AG09309 (cell line): Measurements from ENCODE around the gene EPHA4.

Source experiments
- DNase-seq: peaks from one replicate; pipeline ENCODE4 v3.0.0-alpha.2; 2010; ENCODE audit warnings: low read depth
- H3K4me3 ChIP-seq: 2 replicates; pipeline ENCODE4 v1.5.1; 2011; ENCODE audit warnings: mild to moderate bottlenecking, low read depth, low read length, moderate library complexity; ENCODE audit not compliant: control insufficient read depth
- CTCF ChIP-seq: IDR thresholded peaks from 2 replicates; pipeline ENCODE4 v1.5.1; 2011; ENCODE audit warnings: mild to moderate bottlenecking, low read depth, low read length, inconsistent platforms; ENCODE audit not compliant: insufficient read depth, control insufficient read depth; ENCODE audit errors: missing control alignments

The EPHA4 gene

GRCh38 chr2:221439761-221440479 lies 132.2 kb downstream of the EPHA4 start:
- DNase-seq, result no peak
- H3K4me3 ChIP-seq, result no peak overlapping the region
- TF ChIP-seq CTCF, result no peak

- no peak for DNase-seq
- no peak overlapping the region for H3K4me3 ChIP-seq
- TF ChIP-seq CTCF, result no peak
Measured at GRCh38 chr2:221437056-221437455, 135.0 kb downstream of the EPHA4 start.

GRCh38 chr2:221435171-221435570 lies 136.9 kb downstream of the EPHA4 start:
- no peak for TF ChIP-seq CTCF
- H3K4me3 ChIP-seq, result no peak overlapping the region
- no peak for DNase-seq

GRCh38 chr2:221434142-221434541 lies 138.0 kb downstream of the EPHA4 start:
- no peak overlapping the region for H3K4me3 ChIP-seq
- no peak for DNase-seq
- no peak for TF ChIP-seq CTCF

- H3K4me3 ChIP-seq, result no peak overlapping the region
- DNase-seq, result no peak
- no peak for TF ChIP-seq CTCF
Measured at GRCh38 chr2:221431477-221431876, 140.6 kb downstream of the EPHA4 start.

GRCh38 chr2:221429741-221430491 lies 142.2 kb downstream of the EPHA4 start:
- no peak for DNase-seq
- no peak overlapping the region for H3K4me3 ChIP-seq
- no peak for TF ChIP-seq CTCF

GRCh38 chr2:221428896-221429295 lies 143.2 kb downstream of the EPHA4 start:
- H3K4me3 ChIP-seq, result no peak overlapping the region
- TF ChIP-seq CTCF, result no peak
- no peak for DNase-seq
